SKM-1 treated with dmso at 0.1 percent for 144 hours (cell line): ENCODE data around the gene PPP1R14B.
"Not testable (repeated sequence)": the region's sequence is repeated elsewhere in the genome, so short reads cannot be mapped to it uniquely, and the experiment has no call there.

ENCODE experiments used
- DNase-seq: peaks from one replicate; lab custom pipeline; 2025; ENCODE audit not compliant: unreplicated experiment; lab: John Stamatoyannopoulos, UW

Gene PPP1R14B

GRCh38 chr11:64246621-64246870, 197 bp downstream of the PPP1R14B start:
- not testable (repeated sequence) for DNase-seq

GRCh38 chr11:64245797-64246620, 734 bp downstream of the PPP1R14B start:
- DNase-seq = no peak

GRCh38 chr11:64245401-64245796, 1.3 kb downstream of the PPP1R14B start:
- DNase-seq = no peak

GRCh38 chr11:64244966-64245365, 1.8 kb downstream of the PPP1R14B start:
- no peak for DNase-seq

- no peak for DNase-seq
Measured at GRCh38 chr11:64244107-64244506, 2.6 kb downstream of the PPP1R14B start.

GRCh38 chr11:64243236-64243854, 3.4 kb downstream of the PPP1R14B start:
- DNase-seq = no peak

GRCh38 chr11:64241491-64242374, 5.0 kb downstream of the PPP1R14B start:
- peak; percentile 96 for DNase-seq

- DNase-seq = no peak
Measured at GRCh38 chr11:64241241-64241490, 5.6 kb downstream of the PPP1R14B start.

GRCh38 chr11:64240435-64241240, 6.1 kb downstream of the PPP1R14B start, which contains the start of gene FKBP2:
FKBP2 (plus strand) TSS chr11:64241095; CDS start chr11:64242388, 1,293 bp downstream.
- DNase-seq = peak; percentile 88

GRCh38 chr11:64239662-64240434, 6.9 kb downstream of the PPP1R14B start:
- peak; percentile 95 for DNase-seq

GRCh38 chr11:64238999-64239398, 7.7 kb downstream of the PPP1R14B start:
- DNase-seq = peak; percentile 79

- no peak for DNase-seq
Measured at GRCh38 chr11:64238076-64238475, 8.7 kb downstream of the PPP1R14B start.

- no peak for DNase-seq
Measured at GRCh38 chr11:64237484-64237951, 9.2 kb downstream of the PPP1R14B start.

GRCh38 chr11:64235437-64236161, 11.1 kb downstream of the PPP1R14B start:
- DNase-seq = no peak

- DNase-seq = no peak
Measured at GRCh38 chr11:64234647-64235379, 11.9 kb downstream of the PPP1R14B start.

- no peak for DNase-seq
Measured at GRCh38 chr11:64233913-64234586, 12.7 kb downstream of the PPP1R14B start, which contains the start of gene VEGFB. VEGFB (plus strand) TSS chr11:64234584; CDS start chr11:64234834, 250 bp downstream.

- no peak for DNase-seq
Measured at GRCh38 chr11:64232967-64233315, 13.8 kb downstream of the PPP1R14B start.
